Measurements from ENCODE around the gene MFAP2. TPM values are rescaled to one million over a fixed set of nuclear protein-coding genes. Genes with fewer than 3 reads are reported as not detected.

The MFAP2 gene
- total RNA-seq, 1 experiment from 2014 or later: 27.2 TPM

DNA sequence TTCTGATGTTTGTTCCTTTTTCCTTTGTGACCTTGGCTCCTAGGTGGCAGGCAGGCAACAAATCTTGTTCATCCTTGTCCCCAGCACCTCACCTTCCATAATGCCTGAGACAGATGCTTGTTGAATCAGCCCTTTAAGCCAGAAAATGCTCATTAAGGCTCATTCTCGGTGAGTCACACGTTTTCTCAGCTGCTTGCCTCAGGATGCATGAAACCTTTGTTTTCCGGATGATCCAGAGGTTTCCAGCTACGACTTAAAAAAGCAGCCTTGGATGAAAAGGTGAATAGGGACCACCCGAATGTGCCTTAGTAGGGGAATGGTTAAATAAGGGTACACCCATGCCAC, 35.9 kb upstream of the MFAP2 start:
- intact Hi-C loops (cut with micrococcal nuclease; ENCODE audit: unreplicated experiment): no loop called here
- Histone ChIP-seq H3K9me3 (ENCODE audit: low read depth, low read length, poor library complexity, severe bottlenecking) (no peaks in the 10 kb centered on the region), H3K36me3 (ENCODE audit: insufficient read depth, low read length, poor library complexity, severe bottlenecking) (peaks cover 32% of the 10 kb centered on the region), H3K27ac (ENCODE audit: low read depth, low read length, poor library complexity, severe bottlenecking) (no peak overlapping the region), H3K4me1 (ENCODE audit: insufficient read depth, low read length, poor library complexity, severe bottlenecking) (peaks cover 5% of the 10 kb centered on the region), H3K4me3 (ENCODE audit: low read depth, low read length, poor library complexity, severe bottlenecking) (no peak overlapping the region), H3K27me3 (replicated peaks; ENCODE audit: insufficient read depth, low read depth, low read length, poor library complexity) (no peaks in the 10 kb centered on the region)
- BruUV-seq (replicated peaks): no TSS peak
- no peak for TF ChIP-seq EZH2 (IDR thresholded peaks at IDR 0.05; ENCODE audit: borderline replicate concordance, low read depth, low read length, poor library complexity, severe bottlenecking)
- CTCF ChIA-PET: no interaction called here
- POLR2A ChIA-PET (ENCODE audit: low non-redundant PET): no interaction called here
- DNase-seq (ENCODE audit: low spot score): no peak

GRCh38 chr1:17014671-17015567, 34.5 kb upstream of the MFAP2 start:
- no peaks in the 10 kb centered on the region for H3K9me3 ChIP-seq (ENCODE audit: low read depth, low read length, poor library complexity, severe bottlenecking)
- H3K27me3 ChIP-seq (replicated peaks; ENCODE audit: insufficient read depth, low read depth, low read length, poor library complexity): no peaks in the 10 kb centered on the region
- peaks cover 19% of the 10 kb centered on the region for H3K36me3 ChIP-seq (ENCODE audit: insufficient read depth, low read length, poor library complexity, severe bottlenecking)
- ChIA-PET CTCF (interaction anchor here (1.0 kb wide), 1 partner anchor 15 kb away, joined by 5 read pairs; no protein-coding TSS in a partner anchor), POLR2A (ENCODE audit: low non-redundant PET) (no interaction called here)
- peaks cover 18% of the 10 kb centered on the region for H3K4me1 ChIP-seq (ENCODE audit: insufficient read depth, low read length, poor library complexity, severe bottlenecking)
- no peak for DNase-seq (ENCODE audit: low spot score)
- H3K27ac ChIP-seq (ENCODE audit: low read depth, low read length, poor library complexity, severe bottlenecking): no peak overlapping the region
- no TSS peak for BruUV-seq (replicated peaks)
- intact Hi-C loops (cut with micrococcal nuclease; ENCODE audit: unreplicated experiment): no loop called here
- no peak overlapping the region for H3K4me3 ChIP-seq (ENCODE audit: low read depth, low read length, poor library complexity, severe bottlenecking)
- TF ChIP-seq, protein P1, sequence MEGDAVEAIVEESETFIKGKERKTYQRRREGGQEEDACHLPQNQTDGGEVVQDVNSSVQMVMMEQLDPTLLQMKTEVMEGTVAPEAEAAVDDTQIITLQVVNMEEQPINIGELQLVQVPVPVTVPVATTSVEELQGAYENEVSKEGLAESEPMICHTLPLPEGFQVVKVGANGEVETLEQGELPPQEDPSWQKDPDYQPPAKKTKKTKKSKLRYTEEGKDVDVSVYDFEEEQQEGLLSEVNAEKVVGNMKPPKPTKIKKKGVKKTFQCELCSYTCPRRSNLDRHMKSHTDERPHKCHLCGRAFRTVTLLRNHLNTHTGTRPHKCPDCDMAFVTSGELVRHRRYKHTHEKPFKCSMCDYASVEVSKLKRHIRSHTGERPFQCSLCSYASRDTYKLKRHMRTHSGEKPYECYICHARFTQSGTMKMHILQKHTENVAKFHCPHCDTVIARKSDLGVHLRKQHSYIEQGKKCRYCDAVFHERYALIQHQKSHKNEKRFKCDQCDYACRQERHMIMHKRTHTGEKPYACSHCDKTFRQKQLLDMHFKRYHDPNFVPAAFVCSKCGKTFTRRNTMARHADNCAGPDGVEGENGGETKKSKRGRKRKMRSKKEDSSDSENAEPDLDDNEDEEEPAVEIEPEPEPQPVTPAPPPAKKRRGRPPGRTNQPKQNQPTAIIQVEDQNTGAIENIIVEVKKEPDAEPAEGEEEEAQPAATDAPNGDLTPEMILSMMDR (conservative IDR thresholded peaks at IDR 0.05; ENCODE audit: low read depth, low read length): no peak
- no peak for TF ChIP-seq EZH2 (IDR thresholded peaks at IDR 0.05; ENCODE audit: borderline replicate concordance, low read depth, low read length, poor library complexity, severe bottlenecking)

GRCh38 chr1:17013491-17014320, 33.3 kb upstream of the MFAP2 start:
- CTCF ChIA-PET: interaction anchor here (1.0 kb wide), 1 partner anchor 14 kb away, joined by 5 read pairs; no protein-coding TSS in a partner anchor
- H3K27ac ChIP-seq (ENCODE audit: low read depth, low read length, poor library complexity, severe bottlenecking): no peak overlapping the region
- POLR2A ChIA-PET (ENCODE audit: low non-redundant PET): no interaction called here
- no peaks in the 10 kb centered on the region for H3K27me3 ChIP-seq (replicated peaks; ENCODE audit: insufficient read depth, low read depth, low read length, poor library complexity)
- H3K9me3 ChIP-seq (ENCODE audit: low read depth, low read length, poor library complexity, severe bottlenecking): no peaks in the 10 kb centered on the region
- no peak for DNase-seq (ENCODE audit: low spot score)
- H3K4me1 ChIP-seq (ENCODE audit: insufficient read depth, low read length, poor library complexity, severe bottlenecking): peaks cover 18% of the 10 kb centered on the region
- no peak overlapping the region for H3K4me3 ChIP-seq (ENCODE audit: low read depth, low read length, poor library complexity, severe bottlenecking)
- intact Hi-C loops (cut with micrococcal nuclease; ENCODE audit: unreplicated experiment): no loop called here
- no TSS peak for BruUV-seq (replicated peaks)
- no peak for TF ChIP-seq EZH2 (IDR thresholded peaks at IDR 0.05; ENCODE audit: borderline replicate concordance, low read depth, low read length, poor library complexity, severe bottlenecking)
- TF ChIP-seq, protein P1 (conservative IDR thresholded peaks at IDR 0.05; ENCODE audit: low read depth, low read length): no peak
- peaks cover 7% of the 10 kb centered on the region for H3K36me3 ChIP-seq (ENCODE audit: insufficient read depth, low read length, poor library complexity, severe bottlenecking)

Measured in A673 (cell line).